Cardiac muscle cell (in vitro differentiated cells and primary cell): Measurements from ENCODE around the gene HOXB8. TPM values are rescaled to one million over a fixed set of nuclear protein-coding genes. Genes with fewer than 3 reads are reported as not detected.

Experiments used
- DNase-seq, 2 donors: peaks; one replicate each; pipeline versions ENCODE4 v3.0.0 to v3.0.0-alpha.2; 2010 to 2017; ENCODE audit warnings: low read depth in 1 of 2, low spot score in 1 of 2
- H3K27ac ChIP-seq: fragments of 200-600 bp; sonication (generic); 2 replicates; pipeline ENCODE4 v1.5.1; 2016
- H3K27me3 ChIP-seq: fragments of 200-600 bp; sonication (generic); 2 replicates; pipeline ENCODE4 v1.6.0; 2016; ENCODE audit warnings: control low read depth
- H3K36me3 ChIP-seq: fragments of 200-600 bp; sonication (generic); 2 replicates; pipeline ENCODE4 v1.5.1; 2016; ENCODE audit warnings: control low read depth
- H3K4me1 ChIP-seq: fragments of 200-600 bp; sonication (generic); 2 replicates; pipeline ENCODE4 v1.8.1; 2017; ENCODE audit warnings: low read depth, mild to moderate bottlenecking, mixed run types
- H3K4me3 ChIP-seq: fragments of 200-600 bp; sonication (generic); 2 replicates; pipeline ENCODE4 v1.5.1; 2016; ENCODE audit warnings: mild to moderate bottlenecking
- H3K9me3 ChIP-seq: fragments of 200-600 bp; sonication (generic); 2 replicates; pipeline ENCODE4 v1.5.1; 2017; ENCODE audit warnings: low read depth, mild to moderate bottlenecking, control low read depth
- CTCF ChIP-seq: IDR thresholded peaks from 2 replicates; pipeline ENCODE4 v1.5.1; 2012; ENCODE audit warnings: low read depth, mild to moderate bottlenecking, low read length
- polyA plus RNA-seq: library from polyadenylated mRNA; unstranded; fragments of >200 nt; fragmentation: Nextera tagmentation; extraction: Ambion mirVana; gene quantifications from 2 replicates; pipeline ENCODE4 v1.2.1, GENCODE V29; 2016
- total RNA-seq: library from RNA; depleted of rRNA; stranded (reverse); fragments of >200 nt; gene quantifications from 2 replicates; pipeline ENCODE4 v1.2.3, GENCODE V29; 2016

HOXB8 gene
- total and polyA plus RNA-seq, 2 experiments from 2014 or later = not detected

- peak overlapping the region; percentile 14 for H3K4me3 ChIP-seq
- H3K27me3 ChIP-seq = peaks cover 100% of the 10 kb centered on the region
- peak in 1 of 2 donors; percentile 55 for DNase-seq
- H3K36me3 ChIP-seq = no peaks in the 10 kb centered on the region
- H3K27ac ChIP-seq = no peak overlapping the region
- TF ChIP-seq CTCF = peak; percentile 22
- H3K4me1 ChIP-seq = peaks cover 5% of the 10 kb centered on the region
- H3K9me3 ChIP-seq = no peaks in the 10 kb centered on the region
Observed at GRCh38 chr17:48612854-48613691, 2.0 kb downstream of the HOXB8 start.

- H3K27me3 ChIP-seq = peaks cover 100% of the 10 kb centered on the region
- no peaks in the 10 kb centered on the region for H3K9me3 ChIP-seq
- TF ChIP-seq CTCF = no peak
- H3K4me1 ChIP-seq = peaks cover 5% of the 10 kb centered on the region
- DNase-seq = no peak
- no peak overlapping the region for H3K27ac ChIP-seq
- H3K4me3 ChIP-seq = peak overlapping the region; percentile 14
- no peaks in the 10 kb centered on the region for H3K36me3 ChIP-seq
Observed at GRCh38 chr17:48612456-48612853, 2.6 kb downstream of the HOXB8 start.

GRCh38 chr17:48611681-48612455 is 3.2 kb downstream of the HOXB8 start:
- DNase-seq = no peak
- no peaks in the 10 kb centered on the region for H3K36me3 ChIP-seq
- H3K9me3 ChIP-seq = no peaks in the 10 kb centered on the region
- peaks cover 100% of the 10 kb centered on the region for H3K27me3 ChIP-seq
- no peak overlapping the region for H3K27ac ChIP-seq
- H3K4me1 ChIP-seq = peaks cover 5% of the 10 kb centered on the region
- H3K4me3 ChIP-seq = no peak overlapping the region
- TF ChIP-seq CTCF = no peak

GRCh38 chr17:48611213-48611612 is 3.9 kb downstream of the HOXB8 start:
- H3K27me3 ChIP-seq = peaks cover 100% of the 10 kb centered on the region

More at GRCh38 chr17:48611213-48611612, 3.9 kb downstream of the HOXB8 start:
- H3K9me3 ChIP-seq = no peaks in the 10 kb centered on the region
- no peak for DNase-seq
- no peaks in the 10 kb centered on the region for H3K36me3 ChIP-seq
- no peak for TF ChIP-seq CTCF
- peaks cover 5% of the 10 kb centered on the region for H3K4me1 ChIP-seq
- H3K27ac ChIP-seq = no peak overlapping the region
- peak overlapping the region; percentile 41 for H3K4me3 ChIP-seq
